Measurements from ENCODE around the gene ZNF775.

DNA sequence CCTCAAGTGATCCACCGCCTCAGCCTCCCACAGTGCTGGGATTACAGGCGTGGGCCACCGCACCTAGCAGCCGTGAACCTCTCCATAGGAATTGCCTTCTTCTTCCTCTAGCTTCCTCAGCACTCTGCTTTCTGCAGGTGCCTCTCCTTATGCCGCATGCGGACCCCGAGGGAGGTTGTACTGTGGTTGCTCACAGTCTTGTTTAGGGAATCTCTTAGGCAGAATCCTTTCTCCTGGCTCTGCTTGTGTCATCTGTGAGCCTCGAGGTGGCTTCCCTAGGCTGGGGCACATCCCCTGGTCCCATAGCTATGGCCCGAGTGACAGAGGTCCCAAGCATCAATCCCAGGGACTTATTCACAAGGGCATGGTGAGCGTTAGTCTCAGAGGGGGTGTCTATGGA lies 38.1 kb downstream of the ZNF775 start:
- no peak for TF ChIP-seq POLR2AphosphoS5 (IDR thresholded peaks at IDR 0.05; ENCODE audit: low read depth, low read length)
- no peak for TF ChIP-seq POLR2A (IDR thresholded peaks at IDR 0.05; ENCODE audit: low read depth, low read length)
- TF ChIP-seq TAF1 (IDR thresholded peaks at IDR 0.05; ENCODE audit: low read depth, low read length): no peak

Measured in GM12891 (cell line).